ENCODE measurements around the gene TMEM239. TPM values are rescaled to one million over a fixed set of nuclear protein-coding genes. Genes with fewer than 3 reads are reported as not detected.

TMEM239 gene
- total and polyA plus RNA-seq, 4 donors: not detected

DNA sequence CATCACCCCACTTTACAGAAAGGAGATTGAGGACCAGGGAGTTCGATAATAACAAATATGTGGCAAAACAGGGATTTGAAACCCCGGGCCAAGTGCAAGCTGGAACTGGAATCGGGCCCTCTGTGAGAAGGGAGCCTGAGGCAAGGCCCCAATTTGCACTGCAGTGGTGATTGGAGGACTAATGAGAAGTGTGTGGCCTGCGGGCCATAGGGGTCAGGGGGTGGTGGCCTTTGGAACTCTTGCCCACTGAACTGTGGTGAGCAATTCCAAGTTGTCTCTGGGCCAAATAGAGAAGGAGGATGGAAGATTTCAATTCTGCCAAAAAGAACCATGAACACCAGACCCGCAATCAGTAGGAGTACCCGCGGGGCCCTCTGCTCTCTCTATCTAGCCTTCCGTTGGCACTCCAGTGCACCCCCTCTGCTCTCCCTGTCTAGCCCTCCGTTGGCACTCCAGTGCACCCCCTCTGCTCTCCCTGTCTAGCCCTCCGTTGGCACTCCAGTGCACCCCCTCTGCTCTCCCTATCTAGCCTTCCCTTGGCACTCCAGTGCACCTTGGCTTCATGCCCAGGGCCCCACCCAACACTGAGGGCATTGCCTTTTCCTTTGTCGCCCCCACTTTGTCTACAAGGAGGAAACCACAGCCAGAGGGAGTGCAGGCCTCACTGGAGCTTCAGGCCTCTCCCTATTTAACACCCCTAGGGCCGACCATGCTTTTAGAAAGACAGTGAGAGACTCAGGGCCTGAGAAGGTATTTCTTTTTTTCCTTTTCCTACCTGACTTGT, 51.1 kb downstream of the TMEM239 start:
- peaks cover 2 to 28% (median 6%) of the 10 kb centered on the region in 4 donors for H3K36me3 ChIP-seq (ENCODE audit: control insufficient read depth in 4 of 4, insufficient read depth in 3 of 4, low read depth in 1 of 4, low read length in 3 of 4)
- H3K27me3 ChIP-seq (ENCODE audit: control insufficient read depth in 4 of 4, insufficient read depth in 4 of 4, low read length in 3 of 4): no peaks in the 10 kb centered on the region
- H3K4me1 ChIP-seq (ENCODE audit: control insufficient read depth in 4 of 4, insufficient read depth in 4 of 4, low read length in 3 of 4): peaks cover 2 to 4% (median 3%) of the 10 kb centered on the region in 4 donors

More for the DNA sequence above, 51.1 kb downstream of the TMEM239 start:
- TF ChIP-seq, protein P1, sequence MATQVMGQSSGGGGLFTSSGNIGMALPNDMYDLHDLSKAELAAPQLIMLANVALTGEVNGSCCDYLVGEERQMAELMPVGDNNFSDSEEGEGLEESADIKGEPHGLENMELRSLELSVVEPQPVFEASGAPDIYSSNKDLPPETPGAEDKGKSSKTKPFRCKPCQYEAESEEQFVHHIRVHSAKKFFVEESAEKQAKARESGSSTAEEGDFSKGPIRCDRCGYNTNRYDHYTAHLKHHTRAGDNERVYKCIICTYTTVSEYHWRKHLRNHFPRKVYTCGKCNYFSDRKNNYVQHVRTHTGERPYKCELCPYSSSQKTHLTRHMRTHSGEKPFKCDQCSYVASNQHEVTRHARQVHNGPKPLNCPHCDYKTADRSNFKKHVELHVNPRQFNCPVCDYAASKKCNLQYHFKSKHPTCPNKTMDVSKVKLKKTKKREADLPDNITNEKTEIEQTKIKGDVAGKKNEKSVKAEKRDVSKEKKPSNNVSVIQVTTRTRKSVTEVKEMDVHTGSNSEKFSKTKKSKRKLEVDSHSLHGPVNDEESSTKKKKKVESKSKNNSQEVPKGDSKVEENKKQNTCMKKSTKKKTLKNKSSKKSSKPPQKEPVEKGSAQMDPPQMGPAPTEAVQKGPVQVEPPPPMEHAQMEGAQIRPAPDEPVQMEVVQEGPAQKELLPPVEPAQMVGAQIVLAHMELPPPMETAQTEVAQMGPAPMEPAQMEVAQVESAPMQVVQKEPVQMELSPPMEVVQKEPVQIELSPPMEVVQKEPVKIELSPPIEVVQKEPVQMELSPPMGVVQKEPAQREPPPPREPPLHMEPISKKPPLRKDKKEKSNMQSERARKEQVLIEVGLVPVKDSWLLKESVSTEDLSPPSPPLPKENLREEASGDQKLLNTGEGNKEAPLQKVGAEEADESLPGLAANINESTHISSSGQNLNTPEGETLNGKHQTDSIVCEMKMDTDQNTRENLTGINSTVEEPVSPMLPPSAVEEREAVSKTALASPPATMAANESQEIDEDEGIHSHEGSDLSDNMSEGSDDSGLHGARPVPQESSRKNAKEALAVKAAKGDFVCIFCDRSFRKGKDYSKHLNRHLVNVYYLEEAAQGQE (IDR thresholded peaks at IDR 0.05): no peak
- TF ChIP-seq SP1 (IDR thresholded peaks at IDR 0.05): no peak
- no peak for TF ChIP-seq NR2F2 (IDR thresholded peaks at IDR 0.05)
- TF ChIP-seq, protein P2, sequence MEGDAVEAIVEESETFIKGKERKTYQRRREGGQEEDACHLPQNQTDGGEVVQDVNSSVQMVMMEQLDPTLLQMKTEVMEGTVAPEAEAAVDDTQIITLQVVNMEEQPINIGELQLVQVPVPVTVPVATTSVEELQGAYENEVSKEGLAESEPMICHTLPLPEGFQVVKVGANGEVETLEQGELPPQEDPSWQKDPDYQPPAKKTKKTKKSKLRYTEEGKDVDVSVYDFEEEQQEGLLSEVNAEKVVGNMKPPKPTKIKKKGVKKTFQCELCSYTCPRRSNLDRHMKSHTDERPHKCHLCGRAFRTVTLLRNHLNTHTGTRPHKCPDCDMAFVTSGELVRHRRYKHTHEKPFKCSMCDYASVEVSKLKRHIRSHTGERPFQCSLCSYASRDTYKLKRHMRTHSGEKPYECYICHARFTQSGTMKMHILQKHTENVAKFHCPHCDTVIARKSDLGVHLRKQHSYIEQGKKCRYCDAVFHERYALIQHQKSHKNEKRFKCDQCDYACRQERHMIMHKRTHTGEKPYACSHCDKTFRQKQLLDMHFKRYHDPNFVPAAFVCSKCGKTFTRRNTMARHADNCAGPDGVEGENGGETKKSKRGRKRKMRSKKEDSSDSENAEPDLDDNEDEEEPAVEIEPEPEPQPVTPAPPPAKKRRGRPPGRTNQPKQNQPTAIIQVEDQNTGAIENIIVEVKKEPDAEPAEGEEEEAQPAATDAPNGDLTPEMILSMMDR (IDR thresholded peaks at IDR 0.05; ENCODE audit: low read depth, low read length, missing input control): no peak
- TF ChIP-seq FOXA2 (IDR thresholded peaks at IDR 0.05): no peak
- no peak for TF ChIP-seq TAF1 (conservative IDR thresholded peaks at IDR 0.05)
- H3K9me3 ChIP-seq (ENCODE audit: control insufficient read depth in 4 of 4, low read length in 3 of 4): no peaks in the 10 kb centered on the region
- 80% methylated on average over 12 of the region's 12 CpGs for WGBS
- H3K9ac ChIP-seq (ENCODE audit: low read depth in 1 of 2, low read length in 2 of 2): no peak overlapping the region
- H3K27ac ChIP-seq (ENCODE audit: low read depth in 1 of 2, low read length in 2 of 2): no peak overlapping the region
- no peak overlapping the region for H3K4me3 ChIP-seq (ENCODE audit: low read depth in 1 of 3, low read length in 3 of 3)
- no peak for DNase-seq (ENCODE audit: low spot score)

Other genes with a start within 250 kb of the TMEM239 start
- 10 to 100 TPM; 51.7 to 63.7 TPM for gene NOP56, start 163.7 kb upstream of the TMEM239 start, total RNA-seq
- gene NOP56, start 163.7 kb upstream of the TMEM239 start, polyA plus RNA-seq: 10 to 100 TPM; 34.2 to 41.4 TPM
- gene IDH3B, start 152.1 kb upstream of the TMEM239 start, total RNA-seq: 10 to 100 TPM; 34.3 to 68.6 TPM
- gene IDH3B, start 152.1 kb upstream of the TMEM239 start, polyA plus RNA-seq: 10 to 100 TPM; 49.3 to 56.2 TPM
- 1 to 10 TPM; 2.3 to 3.2 TPM for gene EBF4, start 123.6 kb upstream of the TMEM239 start, total RNA-seq
- gene EBF4, start 123.6 kb upstream of the TMEM239 start, polyA plus RNA-seq: 1 to 10 TPM; 2.6 to 4.0 TPM
- 1 to 10 TPM in 1 of 2 donors, under 1 TPM in 1; 0.08 to 5.5 TPM for gene CPXM1, start 15.7 kb upstream of the TMEM239 start, total RNA-seq
- under 1 TPM; 0.10 to 0.23 TPM for gene CPXM1, start 15.7 kb upstream of the TMEM239 start, polyA plus RNA-seq
- not detected for gene C20orf141, start 1.4 kb upstream of the TMEM239 start, total RNA-seq
- gene C20orf141, start 1.4 kb upstream of the TMEM239 start, polyA plus RNA-seq: not detected
- gene PCED1A, start 24.3 kb downstream of the TMEM239 start, total RNA-seq: 10 to 100 TPM; 12.5 to 13.4 TPM
- 10 to 100 TPM in 1 of 2 donors, 1 to 10 TPM in 1; 6.8 to 13.4 TPM for gene PCED1A, start 24.3 kb downstream of the TMEM239 start, polyA plus RNA-seq
- gene VPS16, start 24.4 kb downstream of the TMEM239 start, total RNA-seq: 10 to 100 TPM; 16.7 to 24.3 TPM
- 10 to 100 TPM; 14.5 to 15.6 TPM for gene VPS16, start 24.4 kb downstream of the TMEM239 start, polyA plus RNA-seq
- 10 to 100 TPM; 20.7 to 24.3 TPM for gene PTPRA, start 57.1 kb downstream of the TMEM239 start, total RNA-seq
- 10 to 100 TPM in 1 of 2 donors, 1 to 10 TPM in 1; 8.7 to 10.7 TPM for gene PTPRA, start 57.1 kb downstream of the TMEM239 start, polyA plus RNA-seq
- under 1 TPM in 1 of 2 donors, not detected in 1; 0.25 TPM for gene GNRH2, start 227.3 kb downstream of the TMEM239 start, total RNA-seq
- under 1 TPM; 0.44 to 0.58 TPM for gene GNRH2, start 227.3 kb downstream of the TMEM239 start, polyA plus RNA-seq
- 10 to 100 TPM; 26.9 to 29.1 TPM for gene MRPS26, start 229.7 kb downstream of the TMEM239 start, total RNA-seq
- gene MRPS26, start 229.7 kb downstream of the TMEM239 start, polyA plus RNA-seq: 10 to 100 TPM; 51.5 to 65.2 TPM

Data from liver (tissue), 9 donors.